Hepatic stellate cell (primary cell): ENCODE results near the gene CETN3.
A peak's percentile ranks its signal among the peaks of the same experiment; 100 is the strongest.

Experiments used
- DNase-seq: peaks from one replicate; pipeline ENCODE4 v3.0.0; 2011; ENCODE audit warnings: low spot score

The CETN3 gene

GRCh38 chr5:90409318-90410177, at the start of gene CETN3:
Gene CETN3 (minus strand): TSS chr5:90409756. CDS start chr5:90409661, 95 bp downstream.
- DNase-seq: peak; percentile 79

GRCh38 chr5:90446961-90447360, 37.4 kb upstream of the CETN3 start:
- no peak for DNase-seq

GRCh38 chr5:90440644-90441043, 31.1 kb upstream of the CETN3 start:
- no peak for DNase-seq

- no peak for DNase-seq
Measured at GRCh38 chr5:90438100-90438499, 28.5 kb upstream of the CETN3 start.

- no peak for DNase-seq
Measured at GRCh38 chr5:90437663-90438062, 28.1 kb upstream of the CETN3 start.

GRCh38 chr5:90434116-90434714, 24.7 kb upstream of the CETN3 start:
- no peak for DNase-seq

GRCh38 chr5:90424245-90424644, 14.7 kb upstream of the CETN3 start:
- DNase-seq: no peak

GRCh38 chr5:90421136-90421535, 11.6 kb upstream of the CETN3 start:
- no peak for DNase-seq

- DNase-seq: no peak
Measured at GRCh38 chr5:90418214-90418613, 8.7 kb upstream of the CETN3 start.

GRCh38 chr5:90410178-90410762, 714 bp upstream of the CETN3 start:
- no peak for DNase-seq

- DNase-seq: no peak
Measured at GRCh38 chr5:90408571-90409317, 812 bp downstream of the CETN3 start.

GRCh38 chr5:90406466-90406865, 3.1 kb downstream of the CETN3 start:
- no peak for DNase-seq

GRCh38 chr5:90402521-90403255, 6.9 kb downstream of the CETN3 start:
- no peak for DNase-seq

- no peak for DNase-seq
Measured at GRCh38 chr5:90399251-90399650, 10.3 kb downstream of the CETN3 start.

GRCh38 chr5:90398726-90399125, 10.8 kb downstream of the CETN3 start:
- no peak for DNase-seq

GRCh38 chr5:90395005-90395404, 14.6 kb downstream of the CETN3 start:
- no peak for DNase-seq

- DNase-seq: no peak
Measured at GRCh38 chr5:90390928-90391327, 18.6 kb downstream of the CETN3 start.

GRCh38 chr5:90390326-90390725, 19.2 kb downstream of the CETN3 start:
- DNase-seq: no peak

- no peak for DNase-seq
Measured at GRCh38 chr5:90387508-90387907, 22.0 kb downstream of the CETN3 start.

- no peak for DNase-seq
Measured at GRCh38 chr5:90386099-90386710, 23.4 kb downstream of the CETN3 start.

- no peak for DNase-seq
Measured at GRCh38 chr5:90384389-90384788, 25.2 kb downstream of the CETN3 start.
